Medulla oblongata (tissue), 1 donor: ENCODE data around the gene NOCT.
"Not testable (repeated sequence)": the region's sequence is repeated elsewhere in the genome, so short reads cannot be mapped to it uniquely, and the experiment has no call there.

ENCODE experiments used
- DNase-seq: peaks from one replicate; pipeline ENCODE4 v3.0.0-alpha.2; 2015; ENCODE audit errors: extremely low spot score

Gene NOCT

DNA sequence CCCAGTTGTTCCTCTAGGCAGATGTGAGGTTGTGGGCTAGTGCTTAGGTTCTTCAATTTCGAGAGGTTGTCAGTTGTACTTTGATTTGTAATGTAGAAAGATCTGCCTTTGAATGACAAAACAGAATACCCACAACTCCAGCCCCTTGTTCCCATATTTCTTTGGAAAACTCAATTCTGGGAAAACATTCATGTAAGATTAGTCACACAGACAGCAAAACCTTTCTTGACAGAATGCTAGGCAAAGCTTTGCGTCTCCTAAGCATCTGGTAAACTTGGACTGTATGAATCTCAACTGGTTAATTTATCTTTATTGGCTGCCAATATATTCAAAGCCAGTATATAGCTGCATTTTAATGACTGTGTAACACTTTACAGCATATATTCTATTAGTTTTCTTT, 34.9 kb downstream of the NOCT start:
- no peak for DNase-seq

DNA sequence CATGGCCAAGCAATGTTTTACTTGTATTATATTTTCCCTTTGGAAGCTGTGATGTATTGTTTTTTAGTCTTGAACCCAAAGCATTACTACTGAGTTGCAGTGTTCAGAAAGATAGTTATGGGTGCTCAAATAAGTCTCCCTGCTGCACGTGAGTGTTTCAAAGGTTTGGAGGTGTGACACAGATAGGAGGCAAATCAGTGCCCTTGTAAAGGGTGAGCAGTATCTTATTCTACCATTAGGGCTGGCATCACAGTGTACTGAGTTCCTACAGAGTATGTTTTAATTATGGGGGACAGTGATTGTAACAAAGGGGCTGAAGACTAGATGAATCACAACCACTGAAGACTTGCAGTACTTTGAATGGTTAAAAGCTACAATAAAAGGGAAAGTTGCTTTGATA, 38.3 kb downstream of the NOCT start:
- DNase-seq: no peak

DNA sequence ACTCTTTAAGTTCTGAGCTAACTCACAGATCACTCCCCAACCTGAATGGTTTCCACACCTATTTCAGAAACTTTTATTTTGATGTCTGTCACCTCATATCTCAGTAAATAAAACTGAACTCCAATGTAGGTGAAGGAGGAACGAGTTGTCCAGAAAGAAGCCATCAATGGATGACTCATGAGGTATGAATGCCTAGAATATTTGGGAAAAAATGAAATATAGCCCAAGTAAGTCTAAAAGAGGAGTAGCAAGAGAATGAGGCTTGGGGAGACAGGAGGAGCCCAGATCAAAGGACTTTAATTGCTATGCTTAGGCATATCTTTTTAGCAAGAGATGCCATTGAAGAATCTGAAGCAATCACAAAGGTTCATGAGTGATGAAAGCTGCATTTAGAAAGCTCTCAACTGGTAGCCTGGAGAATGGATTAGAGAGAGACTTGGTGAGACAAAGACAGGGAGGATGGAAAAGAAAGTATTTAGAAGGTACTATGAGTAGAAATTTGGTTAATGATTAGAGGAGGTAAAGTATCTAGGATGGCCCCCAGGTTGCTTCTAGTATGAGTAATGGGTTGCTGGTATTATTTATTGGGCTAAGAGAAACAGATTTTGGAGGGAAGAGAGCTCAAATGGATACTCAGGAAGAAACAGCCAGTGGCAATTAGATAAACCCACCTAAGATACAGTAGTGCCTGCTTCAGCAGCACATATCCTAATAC, 39.4 kb downstream of the NOCT start:
- DNase-seq: no peak

DNA sequence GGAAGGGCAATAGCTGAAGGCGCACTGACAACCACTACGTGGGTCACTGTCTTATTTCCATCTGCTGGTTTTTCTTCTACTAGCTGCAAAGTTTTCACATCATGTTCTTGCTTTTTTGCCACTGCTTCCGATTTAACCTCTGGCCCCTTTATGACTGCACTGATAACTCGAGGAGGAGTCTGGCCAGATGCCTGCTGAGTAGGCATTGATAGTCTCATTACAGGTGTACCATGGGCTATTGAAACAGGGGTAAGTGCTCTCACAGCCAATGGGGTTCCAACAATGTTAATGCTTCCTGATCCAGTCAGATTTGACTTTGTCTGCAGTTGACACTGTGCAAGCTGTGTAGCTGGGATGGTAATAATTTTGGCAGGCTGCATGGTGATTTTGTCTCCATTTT, 43.4 kb downstream of the NOCT start:
- DNase-seq: not testable (repeated sequence)

DNA sequence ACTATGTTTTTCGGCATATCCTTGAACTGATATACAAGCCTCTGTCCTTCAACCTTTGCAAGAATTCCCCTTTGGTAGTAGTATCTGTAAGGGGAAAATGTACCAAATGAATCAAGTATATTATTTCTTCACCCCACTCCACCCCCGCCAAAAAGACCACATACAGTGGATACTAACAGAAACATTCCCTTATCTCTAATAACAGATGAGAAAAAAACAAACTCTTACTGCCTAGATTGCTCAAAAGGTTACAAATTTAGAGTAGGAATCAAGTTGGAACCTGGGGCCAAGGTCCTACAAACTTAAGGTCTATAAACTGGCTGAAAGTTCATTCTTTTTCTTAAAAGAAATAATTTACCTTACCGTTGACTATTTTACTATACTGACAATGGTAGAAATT, 45.0 kb downstream of the NOCT start:
- no peak for DNase-seq

DNA sequence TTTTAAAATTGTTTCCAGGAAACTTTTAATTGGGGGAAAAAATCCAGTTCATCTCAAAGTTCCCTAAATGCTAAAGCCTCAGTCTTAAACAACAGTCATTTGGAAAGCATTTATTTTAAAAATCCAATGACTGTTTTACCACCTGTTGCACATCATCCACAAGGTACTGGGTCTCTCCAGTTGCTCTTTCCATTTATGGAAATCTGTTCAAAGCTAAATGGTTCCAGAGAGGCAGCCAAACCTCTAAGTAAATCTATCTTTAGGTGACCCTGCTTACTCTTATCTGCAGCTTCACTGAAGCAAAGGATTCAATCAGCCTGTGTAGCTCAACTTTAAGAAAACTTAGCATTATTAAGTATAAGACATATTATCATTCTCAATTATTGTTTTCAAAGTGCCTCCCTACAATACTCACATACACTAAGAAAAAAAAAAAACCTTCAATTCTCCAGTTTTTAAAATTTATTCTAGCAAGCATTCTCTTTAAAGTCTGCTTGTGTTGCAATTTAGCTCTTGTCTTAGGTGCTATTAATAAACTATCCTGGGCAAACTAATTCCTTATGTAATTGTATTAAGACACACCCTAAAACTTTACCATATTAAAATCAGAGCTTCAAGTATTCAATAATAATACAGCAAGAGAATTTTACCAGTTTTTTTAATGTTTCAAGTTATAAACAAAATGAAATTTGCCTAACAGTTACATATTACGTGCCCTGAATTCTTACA, 60.6 kb downstream of the NOCT start:
- no peak for DNase-seq

DNA sequence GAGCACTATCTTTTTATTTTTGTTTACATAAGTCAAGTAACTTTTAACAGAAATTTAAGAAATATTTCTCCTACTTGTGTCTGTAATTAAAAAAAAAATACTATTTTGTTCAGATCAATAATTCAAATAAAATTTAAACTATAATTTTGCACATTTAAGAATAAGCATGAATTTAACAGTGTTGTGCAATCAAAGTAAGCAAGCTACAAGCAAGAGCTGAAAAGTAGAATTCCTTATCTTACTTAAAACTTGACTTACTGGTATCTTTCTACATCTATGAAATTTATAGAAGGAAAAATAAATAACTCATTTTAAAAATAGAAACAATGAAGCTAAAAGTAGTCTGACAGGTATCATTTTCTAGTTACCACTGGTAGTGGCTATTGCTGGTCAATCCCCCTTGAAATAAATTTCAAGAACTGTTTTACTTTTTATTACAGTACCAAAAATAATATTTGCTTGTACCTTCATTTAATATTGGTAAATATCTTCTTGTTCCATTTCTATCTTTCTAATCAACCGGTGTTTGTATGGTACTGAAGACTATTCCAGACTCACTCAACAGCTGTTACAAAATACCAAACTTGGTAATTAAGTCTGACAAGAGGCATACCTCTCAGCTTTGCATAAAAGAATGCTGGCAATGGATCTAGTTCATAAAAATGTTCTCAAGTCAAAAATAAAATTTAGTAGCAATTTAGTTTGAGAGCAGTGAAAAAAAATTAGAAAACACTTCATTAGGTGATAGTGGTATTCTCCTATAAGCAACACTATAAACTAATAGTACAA, 62.2 kb downstream of the NOCT start:
- DNase-seq: no peak

DNA sequence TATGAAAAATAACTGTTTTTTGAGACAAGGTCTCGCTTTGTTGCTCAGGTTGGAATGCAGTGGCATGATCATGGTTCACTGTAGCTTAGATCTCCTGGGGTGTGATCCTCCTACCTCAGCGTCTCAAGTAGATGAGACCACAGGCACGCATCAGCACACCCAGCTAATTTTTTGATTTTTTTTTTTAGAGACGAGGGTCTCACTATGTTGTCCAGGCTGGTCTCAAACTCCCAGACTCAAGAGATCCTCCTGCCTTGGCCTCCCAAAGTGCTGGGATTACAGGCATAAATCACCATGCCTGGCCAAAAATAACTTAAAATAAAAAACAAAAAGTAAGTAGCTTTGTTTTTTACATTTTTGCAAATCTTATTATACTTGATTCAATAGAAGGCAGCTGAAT, 63.3 kb downstream of the NOCT start:
- DNase-seq: no peak

DNA sequence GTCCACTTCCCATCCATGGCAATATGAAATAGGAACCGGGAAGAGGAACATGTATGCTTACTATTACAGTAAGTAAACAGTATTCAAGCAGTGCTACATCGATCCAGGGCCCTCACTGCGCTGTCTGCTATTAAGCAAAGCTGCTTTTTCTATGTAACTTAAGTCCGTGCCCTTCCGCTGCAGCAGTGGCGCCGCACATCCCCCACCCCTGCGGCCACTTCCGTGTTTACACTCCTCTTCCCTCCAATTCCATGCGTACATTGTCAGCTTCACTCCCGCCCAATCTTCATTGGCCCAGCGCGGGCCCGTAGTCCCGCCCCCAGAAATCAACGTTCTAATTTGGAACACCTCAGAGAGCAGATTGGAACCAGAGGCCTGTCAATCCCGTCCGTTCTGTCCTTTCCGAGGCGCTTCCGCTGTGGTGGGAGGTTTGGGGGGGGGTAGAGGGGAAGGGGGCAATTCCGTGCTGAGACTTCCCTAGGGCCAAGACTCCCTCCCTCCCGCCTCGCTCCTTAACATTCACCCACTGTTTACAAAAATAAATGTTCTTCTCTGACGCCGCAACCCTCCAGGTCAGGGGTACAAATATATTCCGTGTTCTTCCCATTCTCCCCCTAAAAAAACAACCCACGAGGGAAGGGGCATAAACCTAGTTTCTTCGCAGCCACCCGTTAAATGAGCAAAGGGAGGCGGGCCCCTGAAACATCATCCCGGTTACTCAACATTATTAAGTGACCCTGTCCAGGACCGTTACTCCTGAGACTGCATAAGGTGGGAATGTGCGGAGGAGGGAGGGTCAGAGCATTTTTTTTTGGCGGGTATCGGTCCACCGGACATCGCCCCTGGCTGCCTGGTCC, 67.4 kb downstream of the NOCT start:
- DNase-seq: peak; percentile 99

DNA sequence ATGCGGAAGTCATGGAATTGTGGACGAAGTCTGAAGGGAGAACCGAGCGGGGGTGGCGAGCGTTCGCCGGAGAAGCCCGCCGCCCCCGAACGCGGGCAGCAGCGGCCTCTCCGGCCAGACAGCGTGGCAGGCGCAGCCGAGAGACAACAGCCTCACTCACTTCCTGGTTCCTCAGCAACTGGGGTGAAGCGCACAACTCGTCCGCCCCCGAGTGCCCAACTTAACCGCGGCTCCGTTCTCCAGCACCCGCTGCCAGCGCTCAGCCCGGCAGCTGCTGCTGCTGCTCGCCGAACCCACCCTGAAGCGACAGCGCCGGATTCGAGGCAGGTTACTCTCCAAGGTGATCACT, 68.0 kb downstream of the NOCT start:
- DNase-seq: peak; percentile 57

DNA sequence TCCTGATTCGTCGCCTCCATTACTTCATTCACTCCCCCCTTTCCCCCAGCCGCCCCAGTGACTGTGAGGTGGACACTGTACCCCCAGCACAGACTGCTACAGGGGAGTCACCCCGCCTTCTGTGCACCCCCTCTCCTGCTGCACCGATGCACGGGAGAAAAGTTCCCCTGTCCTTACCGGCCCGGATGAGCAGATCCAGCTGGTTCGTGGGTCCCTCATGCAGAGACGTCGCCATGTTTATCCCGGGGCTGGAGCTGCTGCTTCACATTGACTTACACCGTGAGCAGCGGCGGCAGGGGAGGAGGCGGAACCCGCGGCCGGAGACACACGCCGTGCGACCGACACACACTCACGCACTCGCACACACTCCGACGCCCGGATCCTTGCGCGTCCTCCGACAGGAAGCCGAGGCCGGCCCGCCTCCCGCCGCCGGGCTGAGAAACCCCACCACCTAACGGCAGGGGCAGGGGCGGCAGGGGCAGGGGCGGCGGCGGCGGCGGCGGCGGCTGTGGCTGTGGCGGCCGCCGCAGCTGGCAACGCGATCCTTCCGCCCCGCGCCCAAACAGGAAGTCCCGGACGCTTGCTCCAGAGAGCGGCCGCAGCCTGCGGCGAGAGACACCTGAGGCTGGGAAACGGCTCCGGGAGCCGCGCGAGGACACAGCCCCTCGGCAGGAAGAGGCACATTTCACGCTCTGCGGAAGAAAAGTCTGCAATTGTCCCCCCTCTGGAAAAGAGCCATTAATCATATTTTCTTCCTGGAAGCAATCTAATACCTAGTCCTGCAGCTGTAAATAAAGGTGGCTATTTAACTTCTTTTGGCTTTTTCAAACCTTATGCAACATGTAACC, 68.6 kb downstream of the NOCT start:
- DNase-seq: peak; percentile 74

DNA sequence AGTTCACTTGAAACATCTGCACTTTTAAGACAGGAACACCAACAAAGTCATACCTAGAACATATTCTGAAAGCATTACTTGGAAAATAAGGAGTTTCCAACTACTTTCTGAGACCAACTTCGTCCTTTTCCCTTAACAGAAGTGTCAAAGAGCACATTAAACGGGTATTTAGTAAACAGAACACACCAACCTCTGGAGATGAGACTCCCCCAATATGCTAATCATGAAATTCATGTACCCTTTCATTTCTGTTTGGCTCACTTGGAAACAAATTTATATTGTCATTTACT, 69.2 kb downstream of the NOCT start:
- peak; percentile 40 for DNase-seq

DNA sequence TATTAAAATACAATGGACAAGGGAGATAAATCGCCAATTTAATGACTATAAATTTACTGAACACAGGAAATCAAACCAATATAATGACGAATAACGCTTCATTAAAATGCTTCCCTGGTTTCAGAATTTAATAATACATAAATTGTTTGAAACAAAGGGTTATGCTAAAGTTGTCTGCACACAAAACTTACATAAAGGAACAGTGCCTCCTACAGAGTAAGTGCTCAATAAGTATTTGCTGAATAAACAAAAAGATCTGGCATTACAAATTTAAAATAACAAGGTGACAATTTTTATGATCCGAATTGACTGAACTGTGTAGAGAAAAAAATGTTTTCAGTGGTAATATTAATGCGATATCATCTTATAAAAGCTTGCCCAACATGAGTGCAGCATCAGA, 69.6 kb downstream of the NOCT start:
- DNase-seq: peak; percentile 16

DNA sequence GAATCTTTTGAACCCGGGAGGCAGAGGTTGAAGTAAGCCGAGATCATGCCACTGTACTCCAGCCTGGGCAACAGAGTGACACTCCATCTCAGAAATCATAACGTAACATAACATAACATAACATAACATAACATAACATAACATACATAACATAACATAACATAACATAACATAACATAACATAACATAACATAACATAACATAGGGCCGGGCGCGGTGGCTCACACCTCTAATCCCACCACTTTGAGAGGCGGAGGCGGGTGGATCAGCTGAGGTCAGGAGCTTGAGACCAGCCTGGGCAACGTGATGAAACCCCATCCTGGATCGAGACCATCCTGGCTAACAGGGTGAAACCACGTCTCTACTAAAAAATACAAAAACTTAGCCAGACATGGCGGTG, 76.7 kb downstream of the NOCT start:
- DNase-seq: no peak
